ENCODE measurements around the gene CYSTM1.

CYSTM1 gene

DNA sequence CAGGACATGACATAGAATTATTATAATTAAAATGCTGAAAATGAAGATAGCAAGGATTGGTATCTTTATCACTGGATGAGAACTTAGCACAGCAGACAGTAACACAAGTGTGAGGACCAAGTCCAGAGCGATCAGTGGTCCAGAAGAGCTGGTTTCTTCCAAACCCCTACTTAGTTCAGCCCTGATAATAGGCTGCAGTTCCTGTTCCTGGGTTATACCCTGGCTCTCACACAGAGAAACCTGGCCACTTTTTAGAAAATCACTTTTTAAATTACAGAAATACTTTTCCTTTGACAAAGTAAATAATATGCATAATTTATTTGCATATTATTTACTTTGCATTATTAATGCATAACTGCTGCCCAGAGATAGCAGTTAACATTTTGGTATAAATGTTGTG, 40.3 kb downstream of the CYSTM1 start:
- no peak for DNase-seq

DNA sequence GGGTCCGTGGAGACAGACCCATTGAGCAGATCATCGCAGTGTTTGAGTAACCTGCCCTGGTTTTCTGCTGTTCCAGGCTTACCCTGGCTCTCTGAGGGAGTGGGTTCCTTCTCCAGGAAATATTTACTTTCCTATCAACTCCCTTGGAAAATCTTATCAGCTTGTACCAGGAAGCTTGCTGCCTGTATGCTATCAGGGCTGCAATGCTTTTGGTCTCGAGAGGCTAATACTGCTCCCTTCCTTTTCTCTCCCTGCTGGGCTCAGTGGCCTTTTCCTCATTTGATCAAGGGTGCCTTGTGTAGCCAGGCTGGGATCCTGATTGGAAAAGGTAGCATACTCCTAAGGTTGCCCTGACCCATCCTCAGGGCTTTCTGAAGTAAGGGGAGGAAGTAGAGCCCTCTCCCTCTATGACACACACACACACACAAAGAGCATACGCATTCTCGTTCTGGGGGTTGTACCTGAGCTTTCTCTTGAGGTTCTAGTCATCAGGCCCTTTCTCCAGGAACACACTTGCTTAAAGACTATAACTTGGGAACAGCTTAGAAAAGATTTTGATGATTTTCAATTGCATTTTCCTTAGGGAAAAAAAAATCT, 41.6 kb downstream of the CYSTM1 start:
- no peak for DNase-seq

DNA sequence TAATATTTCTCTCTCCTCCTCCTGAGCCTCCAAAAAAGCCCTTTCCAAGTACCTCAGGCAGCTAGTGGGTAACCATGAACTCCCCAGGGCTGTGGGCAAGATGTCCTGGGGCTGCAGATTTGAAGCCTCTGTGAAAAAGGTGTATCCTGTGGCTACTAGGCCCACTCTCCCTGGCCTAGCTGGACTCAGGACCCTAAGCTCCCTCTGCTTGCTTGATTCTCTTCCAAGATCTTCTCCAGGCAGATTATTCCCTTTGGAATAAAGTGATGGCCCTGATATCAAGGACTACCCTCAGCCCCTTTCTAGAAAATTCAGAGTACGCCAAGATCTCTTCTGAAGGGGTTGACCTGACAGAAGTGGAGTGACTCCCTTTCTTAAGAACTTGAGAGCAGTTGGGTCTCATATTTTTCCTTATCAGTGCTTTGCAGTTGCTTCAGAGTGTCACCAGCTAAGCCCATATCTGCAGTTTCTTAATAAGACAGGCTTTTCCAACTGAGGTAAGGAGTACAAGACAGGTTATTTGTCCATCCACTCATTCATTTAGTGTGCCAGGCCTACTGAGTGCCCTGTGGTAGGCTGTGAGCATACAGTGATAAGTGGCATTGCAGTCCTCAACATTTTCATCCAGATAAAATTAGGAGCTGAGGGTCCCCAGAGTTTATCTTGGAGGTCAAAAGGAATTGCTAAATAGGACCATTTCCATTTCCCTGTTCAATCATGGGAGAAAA, 42.5 kb downstream of the CYSTM1 start:
- no peak for DNase-seq

DNA sequence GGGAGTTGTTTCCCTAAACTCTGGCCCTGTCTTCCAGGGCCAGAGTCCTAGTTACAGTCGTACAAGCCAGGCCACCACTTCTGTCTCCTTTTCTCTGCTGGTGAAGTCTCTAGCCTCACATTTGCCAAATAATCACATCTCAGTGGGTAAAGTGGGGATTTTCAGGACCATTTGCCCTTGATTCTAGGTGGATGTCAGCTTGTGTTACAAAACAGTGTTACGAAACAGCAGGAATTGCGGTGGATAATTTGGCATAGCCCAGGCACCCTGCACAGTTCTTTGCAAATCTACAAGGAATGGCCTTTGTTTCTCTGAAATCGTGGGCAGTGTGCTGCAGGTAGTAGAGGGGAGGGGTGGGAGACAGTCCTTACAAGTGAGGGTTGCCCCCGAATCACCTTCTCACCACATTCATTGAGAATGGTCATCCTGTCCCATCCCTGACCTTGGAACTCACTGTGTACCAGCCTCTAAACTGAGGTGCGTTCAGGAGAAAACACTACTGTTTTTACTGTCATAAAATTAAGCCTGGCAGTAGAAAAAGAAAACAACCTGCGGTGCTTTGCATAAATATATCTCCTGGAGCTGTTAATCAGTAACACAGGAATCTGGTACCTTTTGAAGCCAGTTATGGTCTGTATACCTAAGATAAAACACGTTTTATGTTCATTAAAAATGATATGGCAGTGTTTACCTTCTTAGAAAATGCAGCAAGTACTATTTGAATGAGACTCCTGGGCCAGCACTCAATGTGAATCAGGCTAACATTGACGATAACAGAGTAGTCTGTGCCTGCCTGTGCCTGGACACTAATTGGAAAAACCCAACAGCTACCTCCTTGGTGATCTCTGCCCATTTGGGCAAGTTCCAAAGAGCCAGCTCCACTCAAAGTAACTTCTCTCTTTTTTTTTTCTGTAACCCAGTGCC, 44.3 kb downstream of the CYSTM1 start:
- DNase-seq = no peak

DNA sequence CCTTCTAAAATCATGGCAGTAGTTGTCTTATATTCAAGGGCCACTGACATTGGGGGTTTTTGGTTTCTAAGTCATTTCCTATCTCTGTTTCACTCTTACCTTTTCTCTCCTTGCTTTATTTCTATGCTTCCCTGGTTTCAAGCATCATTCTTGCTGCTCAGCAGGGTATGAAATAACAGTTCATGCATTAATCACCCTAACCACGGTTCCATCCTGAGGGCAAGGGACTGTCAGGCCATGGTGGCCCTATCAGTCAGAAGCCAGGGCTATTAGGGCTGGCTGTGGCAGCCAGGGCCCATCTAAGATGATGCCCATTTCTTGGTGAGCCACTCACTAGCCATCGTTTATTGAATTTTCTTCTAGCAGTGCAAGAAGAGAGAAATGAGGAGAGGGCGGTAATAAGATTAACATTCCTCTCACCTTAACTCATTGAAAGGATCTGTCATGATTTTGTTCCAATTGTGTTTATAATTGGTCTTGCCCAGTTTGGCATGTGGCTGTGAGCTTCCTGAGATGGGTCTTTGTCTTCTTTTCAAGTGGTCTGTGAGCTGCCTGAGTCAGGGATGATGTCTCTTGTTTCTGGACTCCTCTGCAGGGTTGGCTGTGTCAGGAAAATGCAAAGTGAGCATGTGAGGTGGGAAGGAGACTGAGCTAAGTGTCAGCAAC, 45.2 kb downstream of the CYSTM1 start:
- DNase-seq = no peak

DNA sequence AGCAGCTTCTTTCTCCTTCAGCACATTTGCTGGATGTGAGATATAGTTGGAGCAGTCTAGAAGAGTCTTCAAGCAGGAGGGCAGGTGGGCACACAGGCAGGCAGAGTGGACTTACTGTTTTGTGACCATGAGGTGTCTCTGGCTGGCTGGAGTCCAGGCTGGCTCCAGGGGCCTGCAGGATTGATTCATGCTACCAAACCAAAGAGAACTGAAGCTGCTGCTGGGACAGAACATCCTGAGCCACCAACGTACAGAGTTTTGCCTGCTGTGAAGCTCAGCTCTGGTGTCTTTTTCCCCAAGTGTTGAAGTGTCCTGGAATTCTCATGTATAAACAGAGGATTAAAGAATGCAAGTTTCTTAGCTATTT, 45.7 kb downstream of the CYSTM1 start:
- no peak for DNase-seq

DNA sequence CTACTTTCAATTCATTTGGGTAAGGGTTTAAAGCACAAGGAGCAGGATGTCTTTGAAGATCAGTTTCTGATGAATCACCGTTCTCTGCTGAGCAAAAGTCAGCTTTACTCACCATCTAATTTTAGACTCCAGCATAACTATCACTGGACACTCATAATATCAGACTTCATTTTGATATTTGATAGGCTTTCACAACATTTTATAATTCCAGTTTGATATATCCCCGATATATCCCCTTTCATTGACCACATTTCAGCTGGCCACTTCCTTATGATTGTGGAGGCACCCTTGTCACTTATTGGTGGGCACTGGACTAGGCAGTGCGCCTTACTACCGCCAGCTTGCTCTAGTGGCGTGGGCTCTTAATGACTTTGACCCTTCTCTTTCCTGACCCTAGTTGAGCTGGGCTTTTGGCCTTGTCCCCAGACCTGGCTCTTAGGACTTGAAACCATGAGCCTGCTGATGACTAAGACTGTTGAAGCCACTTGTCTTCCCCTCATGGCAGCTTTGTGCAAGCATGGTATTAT, 46.8 kb downstream of the CYSTM1 start:
- DNase-seq = no peak

DNA sequence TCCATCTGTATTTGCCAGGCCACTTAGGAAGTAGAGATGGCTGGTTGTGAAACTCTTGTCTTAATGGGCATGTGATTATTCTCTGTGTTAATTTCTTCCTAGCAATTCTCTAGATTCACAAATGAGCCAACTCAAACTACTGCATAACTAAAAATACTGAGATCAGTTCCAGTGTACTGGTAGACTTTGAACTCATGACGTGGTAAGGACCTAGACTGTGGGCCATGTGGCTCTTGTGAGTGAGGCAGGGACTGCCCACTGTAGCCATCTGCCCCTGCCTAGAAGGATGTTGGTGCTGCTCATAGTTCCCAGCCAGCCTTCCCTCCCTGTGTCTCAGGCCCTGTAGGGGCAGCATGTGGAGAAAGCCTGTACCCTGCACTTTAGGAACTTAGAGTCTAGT, 47.4 kb downstream of the CYSTM1 start:
- no peak for DNase-seq

DNA sequence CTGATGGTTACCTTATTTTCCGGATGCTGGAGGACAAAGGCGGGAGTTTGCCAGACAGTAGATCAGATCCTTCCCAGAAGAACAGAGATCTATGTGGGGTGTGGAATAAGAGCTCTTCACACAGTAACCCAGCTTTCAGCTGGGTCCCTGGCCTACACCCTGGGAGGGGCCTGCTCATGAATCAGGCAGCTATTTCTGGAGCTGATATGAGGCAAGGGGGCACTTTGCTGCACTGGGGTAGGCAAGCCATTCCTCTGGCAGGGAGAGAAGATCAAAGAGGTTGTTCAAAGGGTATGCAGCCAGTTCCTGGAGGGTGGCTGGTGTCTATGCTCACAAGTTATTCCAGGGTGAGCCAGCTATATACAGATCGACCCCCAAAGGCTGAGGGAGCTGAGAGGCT, 48.6 kb downstream of the CYSTM1 start:
- no peak for DNase-seq

DNA sequence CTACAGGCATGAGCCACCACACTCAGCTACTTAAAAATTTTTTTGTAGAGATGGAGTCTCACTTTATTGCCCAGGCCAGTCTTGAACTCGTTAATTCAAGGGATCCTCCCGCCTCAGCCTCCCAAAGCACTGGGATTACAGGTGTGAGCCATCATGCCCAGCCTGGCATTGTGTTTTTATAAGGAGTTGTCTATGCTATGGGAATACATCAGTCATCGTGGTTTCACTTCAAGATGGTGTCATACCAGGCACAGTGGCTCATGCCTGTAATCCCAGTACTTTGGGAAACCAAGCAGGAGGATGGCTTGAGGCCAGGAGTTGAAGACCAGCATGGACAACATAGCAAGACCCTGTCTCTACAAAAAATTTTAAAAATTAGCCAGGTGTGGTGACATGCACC, 49.7 kb downstream of the CYSTM1 start:
- DNase-seq = no peak

DNA sequence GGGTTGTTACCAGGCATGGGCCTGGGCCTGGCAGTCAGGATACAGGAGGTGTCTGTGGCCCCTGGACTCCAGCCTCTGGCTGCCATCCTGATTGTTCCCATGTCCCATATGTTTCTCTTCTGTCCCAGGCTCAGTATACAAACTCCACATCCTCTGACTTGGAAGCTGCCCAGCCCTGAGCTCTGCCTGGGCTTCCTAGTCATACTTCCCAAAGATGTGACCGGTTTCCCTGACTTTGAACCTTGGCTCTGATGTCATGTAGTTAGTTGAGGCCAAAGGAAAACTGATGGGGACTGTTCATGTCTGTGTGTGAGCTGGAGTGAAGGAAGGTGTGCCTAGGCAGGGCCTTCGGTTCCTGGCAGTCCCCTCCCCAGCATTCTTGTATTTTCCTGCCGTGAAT, 50.4 kb downstream of the CYSTM1 start:
- DNase-seq = no peak

DNA sequence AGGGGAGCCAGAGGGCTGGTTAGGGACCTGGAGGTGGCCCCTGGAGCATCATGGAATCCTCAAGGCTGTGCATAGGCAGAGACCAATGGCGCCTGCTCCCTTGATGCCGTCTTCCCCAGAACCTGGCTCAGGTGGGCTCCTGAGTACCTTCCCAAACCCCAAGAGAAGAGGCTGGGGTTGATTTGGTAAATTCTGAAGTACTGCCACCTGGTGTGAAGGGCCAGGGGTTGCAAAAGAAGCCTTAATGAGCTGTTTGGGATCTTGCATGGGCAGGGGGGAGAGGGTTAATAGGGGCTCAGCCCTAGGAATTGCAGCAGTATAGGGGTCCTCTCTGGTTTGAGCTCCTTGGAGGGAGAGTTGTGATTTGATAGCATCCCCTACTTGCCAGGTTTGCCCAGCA, 52.1 kb downstream of the CYSTM1 start:
- DNase-seq = no peak

DNA sequence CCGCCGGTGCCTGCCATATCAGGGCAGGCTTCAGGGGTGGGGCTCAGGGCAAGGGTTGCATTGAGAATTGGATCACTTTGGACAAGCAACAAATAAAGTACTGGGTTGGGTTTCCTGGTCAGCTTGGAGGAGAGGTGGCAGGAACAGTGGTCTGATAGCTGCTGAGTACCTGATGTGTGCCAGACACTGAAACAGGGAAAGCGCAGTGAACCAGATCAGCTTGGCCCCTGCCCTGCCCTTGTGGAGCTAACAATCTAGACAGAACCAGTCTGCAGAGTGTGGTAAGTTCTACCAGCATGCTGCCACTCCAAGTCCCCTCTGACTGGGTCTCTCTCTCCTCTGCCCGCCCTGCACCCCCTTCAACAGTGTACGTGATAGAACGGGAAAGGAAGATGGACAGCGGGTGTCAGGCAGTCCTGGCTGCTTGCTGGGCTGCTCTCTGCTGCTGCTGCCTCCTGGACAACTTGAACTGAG, 53.4 kb downstream of the CYSTM1 start:
- no peak for DNase-seq

DNA sequence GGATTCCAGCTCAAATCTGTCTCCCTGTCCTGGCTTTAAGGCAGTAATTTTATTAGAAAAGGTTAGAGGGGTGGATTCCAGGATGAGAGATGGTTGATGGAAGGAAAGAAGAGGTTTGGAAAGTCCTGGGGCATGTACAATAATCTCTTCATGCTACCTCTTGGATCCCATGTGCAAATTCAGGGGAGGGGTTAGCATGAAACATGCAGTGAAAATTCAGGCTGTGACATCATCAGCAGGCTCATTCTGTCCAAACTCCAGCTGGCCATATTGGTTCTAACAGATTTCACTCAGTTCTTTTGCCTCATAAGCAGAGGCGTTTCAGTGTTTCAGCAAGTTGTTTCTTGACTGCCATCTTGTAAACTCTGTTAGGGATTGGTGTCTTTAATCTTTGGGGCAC, 55.4 kb downstream of the CYSTM1 start:
- DNase-seq = no peak

DNA sequence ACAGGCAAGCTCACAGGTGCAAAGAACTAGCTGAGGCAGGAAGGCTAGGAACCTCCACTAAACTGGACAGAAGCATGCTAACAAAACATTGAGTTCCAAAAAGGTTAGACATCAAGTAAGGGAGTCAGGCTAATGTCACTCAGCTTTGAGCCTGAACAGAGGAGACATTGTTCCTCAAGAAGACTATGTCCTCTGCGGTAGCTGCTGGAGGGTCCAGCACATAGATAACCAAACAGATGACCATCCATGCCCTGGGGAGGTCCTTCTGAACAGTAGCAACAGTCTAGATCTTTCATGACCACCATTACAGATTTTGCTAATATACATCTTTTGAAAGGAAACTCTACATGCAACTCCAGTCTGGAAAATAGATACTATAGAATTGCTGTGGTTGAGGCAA, 57.7 kb downstream of the CYSTM1 start:
- no peak for DNase-seq

DNA sequence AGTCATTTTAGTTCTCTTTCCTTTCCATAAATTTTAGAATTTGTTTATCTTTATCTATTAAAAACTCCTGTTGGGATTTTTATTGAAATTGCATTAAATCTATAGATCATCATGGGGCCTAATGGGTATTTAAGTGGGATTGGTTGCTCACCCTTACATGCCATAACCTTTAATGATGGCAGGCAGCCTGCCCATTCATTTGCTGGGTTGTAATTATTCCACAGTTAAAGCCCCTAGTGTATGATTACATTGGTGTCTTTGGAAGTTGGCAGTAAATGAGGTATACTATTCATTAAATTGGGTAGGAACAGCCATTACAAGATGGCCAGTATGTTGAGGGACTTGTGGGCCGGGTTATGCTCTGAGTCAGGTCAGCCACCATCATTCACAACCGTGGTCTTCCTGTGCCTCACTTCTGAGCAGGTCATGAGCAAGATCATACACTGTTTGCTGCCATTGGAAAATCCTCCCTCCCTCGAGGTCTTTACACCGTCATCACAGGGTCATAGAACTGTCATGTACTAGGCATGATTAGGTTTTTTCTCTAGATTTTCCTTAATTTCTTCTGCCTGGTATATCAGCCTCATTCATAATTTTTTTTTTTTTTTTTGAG, 59.5 kb downstream of the CYSTM1 start:
- no peak for DNase-seq

DNA sequence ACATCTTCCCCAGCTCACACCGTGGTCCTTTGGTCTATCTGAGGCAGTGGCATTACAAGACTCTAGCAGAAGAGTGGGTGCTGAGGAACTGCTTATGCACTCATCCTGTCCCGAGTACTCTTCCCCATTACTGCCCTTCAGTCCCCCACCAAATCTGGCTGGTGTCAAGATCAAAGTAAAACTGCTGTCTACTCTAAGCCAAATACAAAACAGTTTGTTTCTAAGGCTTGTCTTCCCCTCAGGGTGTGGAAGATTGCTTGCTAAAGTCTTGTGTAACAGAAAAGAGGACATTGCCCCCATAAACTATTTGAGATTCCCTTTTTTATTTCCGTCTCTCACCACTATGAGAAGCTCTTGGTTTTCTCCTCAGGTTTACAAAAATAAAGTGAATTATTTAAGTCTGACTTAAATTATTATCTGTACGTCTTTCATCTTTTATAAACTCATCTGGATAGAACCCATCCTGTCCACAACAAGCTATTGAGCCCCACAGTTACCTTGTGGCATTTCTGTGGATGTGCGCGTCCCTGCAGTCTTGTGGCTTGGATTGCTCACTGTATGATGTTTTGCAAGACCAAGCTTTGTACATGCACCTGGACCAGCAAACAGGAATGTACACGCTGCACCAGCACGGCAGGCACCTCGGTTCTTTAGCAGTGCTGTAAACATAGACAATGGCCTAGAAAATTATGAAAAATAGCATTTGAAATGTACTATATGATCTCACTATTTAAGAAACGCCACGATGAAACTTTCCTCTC, 61.0 kb downstream of the CYSTM1 start:
- DNase-seq = no peak

DNA sequence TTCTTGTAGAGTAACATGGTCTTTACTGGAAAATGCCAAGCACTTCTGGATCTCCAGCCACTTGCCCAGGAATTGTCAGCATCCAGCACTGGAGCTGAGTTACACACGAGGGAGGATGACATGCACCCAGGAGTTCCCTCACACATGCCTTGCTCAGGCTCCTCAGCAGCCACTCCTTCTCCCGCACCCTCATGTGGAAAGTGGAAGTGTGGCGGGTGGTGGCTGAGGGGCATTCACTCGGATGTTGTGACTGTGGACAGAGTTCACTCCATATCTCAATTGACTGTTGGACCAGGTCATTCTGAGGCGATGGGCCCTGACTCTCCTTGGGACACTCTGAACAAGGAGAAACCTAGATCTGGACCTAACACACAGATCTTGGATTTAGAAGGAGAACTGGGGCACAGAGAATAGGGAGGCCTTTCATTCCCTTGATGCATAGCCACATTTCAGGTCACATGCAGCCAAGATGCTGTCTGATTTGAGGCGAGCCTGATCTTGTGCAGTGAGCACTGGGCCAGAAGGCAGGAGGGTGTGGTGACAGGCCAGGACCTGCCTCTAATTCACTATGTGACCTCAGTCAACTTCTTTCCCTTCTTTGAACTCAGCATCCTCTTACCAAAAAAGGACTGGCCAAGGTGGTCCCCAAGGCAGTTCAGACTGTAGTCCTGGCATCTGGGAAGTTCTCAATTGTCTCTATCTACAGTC, 62.1 kb downstream of the CYSTM1 start:
- no peak for DNase-seq

DNA sequence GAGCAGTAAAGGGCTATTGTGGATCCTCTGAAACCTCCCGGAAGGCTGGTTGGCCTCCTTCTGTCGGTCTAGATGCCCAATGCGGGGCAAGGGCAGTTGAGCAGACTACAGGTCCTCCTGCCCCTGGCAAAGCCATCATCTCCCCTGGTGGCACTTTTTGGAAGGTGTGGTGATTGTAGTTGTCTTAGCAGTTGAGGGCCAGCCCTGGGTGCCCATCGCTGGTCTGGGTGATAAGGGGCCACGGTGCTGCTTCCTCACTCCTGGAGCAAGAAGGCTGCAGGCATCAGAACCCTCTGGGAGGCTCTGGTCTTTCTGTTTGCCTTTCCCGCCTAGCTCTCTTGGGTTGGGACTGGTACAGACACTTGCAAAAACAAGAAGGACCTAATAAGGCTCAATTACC, 63.8 kb downstream of the CYSTM1 start:
- no peak for DNase-seq

DNA sequence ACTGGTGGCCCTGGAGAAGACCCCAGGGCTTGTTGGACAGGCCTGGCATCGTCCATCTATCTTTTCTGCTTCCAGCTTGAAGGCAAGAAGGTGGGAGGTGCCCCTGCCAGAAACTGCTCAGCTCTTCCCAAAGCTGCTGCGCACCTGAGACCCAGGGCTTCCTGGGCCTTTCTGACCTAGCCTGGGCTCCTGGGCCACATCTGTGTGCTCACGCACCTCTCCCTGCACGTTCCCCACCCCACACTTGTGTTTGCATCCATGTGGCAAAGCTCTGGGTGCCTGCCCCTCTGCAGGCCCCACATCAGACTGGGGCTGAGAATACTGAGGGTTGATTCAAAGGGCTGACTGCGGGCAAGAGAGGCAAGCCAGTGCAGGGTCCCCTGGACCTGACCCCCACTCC, 64.5 kb downstream of the CYSTM1 start:
- no peak for DNase-seq

Data from activated T-cell treated with anti-CD3 and anti-CD28 coated beads for 4 hours (primary cell).